ENCODE measurements around the gene ARSI.

Gene ARSI

GRCh38 chr5:150329038-150329437 lies 26.3 kb upstream of the ARSI start:
- TF ChIP-seq CTCF (conservative IDR thresholded peaks at IDR 0.05; ENCODE audit: low read depth), result no peak
- no peak overlapping the region for H3K27ac ChIP-seq
- CTCF ChIA-PET, result interaction anchor here (1.2 kb wide), 1 partner anchor 112 kb away, joined by 5 read pairs; no protein-coding TSS in a partner anchor
- POLR2A ChIA-PET (ENCODE audit: low non-redundant PET), result no interaction called here
- no peak for DNase-seq (ENCODE audit: low spot score)

- TF ChIP-seq CTCF (conservative IDR thresholded peaks at IDR 0.05; ENCODE audit: low read depth), result no peak
- ChIA-PET CTCF (interaction anchor here (1.2 kb wide), 1 partner anchor 111 kb away, joined by 5 read pairs; no protein-coding TSS in a partner anchor), POLR2A (ENCODE audit: low non-redundant PET) (no interaction called here)
- no peak for DNase-seq (ENCODE audit: low spot score)
- no peak overlapping the region for H3K27ac ChIP-seq
Observed at GRCh38 chr5:150328515-150328914, 25.8 kb upstream of the ARSI start.

GRCh38 chr5:150327139-150327538 lies 24.4 kb upstream of the ARSI start:
- TF ChIP-seq CTCF (conservative IDR thresholded peaks at IDR 0.05; ENCODE audit: low read depth), result no peak
- ChIA-PET POLR2A (ENCODE audit: low non-redundant PET) (no interaction called here), CTCF (interaction anchor here (1.0 to 1.2 kb wide), 2 partner anchors 10 to 17 kb away, joined by 3 read pairs; no protein-coding TSS in a partner anchor)
- H3K27ac ChIP-seq, result no peak overlapping the region
- DNase-seq (ENCODE audit: low spot score), result no peak

- TF ChIP-seq CTCF (conservative IDR thresholded peaks at IDR 0.05; ENCODE audit: low read depth), result no peak
- ChIA-PET CTCF (interaction anchor here (1.0 to 1.2 kb wide), 2 partner anchors 10 to 17 kb away, joined by 3 read pairs; no protein-coding TSS in a partner anchor), POLR2A (ENCODE audit: low non-redundant PET) (no interaction called here)
- no peak for DNase-seq (ENCODE audit: low spot score)
- no peak overlapping the region for H3K27ac ChIP-seq
Observed at GRCh38 chr5:150326707-150327106, 24.0 kb upstream of the ARSI start.

GRCh38 chr5:150325426-150325825 lies 22.7 kb upstream of the ARSI start:
- ChIA-PET POLR2A (ENCODE audit: low non-redundant PET) (no interaction called here), CTCF (interaction anchor here (0.5 to 0.7 kb wide), 3 partner anchors 29 to 602 kb away, joined by 3 to 4 read pairs (median 4); no protein-coding TSS in a partner anchor)
- H3K27ac ChIP-seq, result no peak overlapping the region
- no peak for DNase-seq (ENCODE audit: low spot score)
- no peak for TF ChIP-seq CTCF (conservative IDR thresholded peaks at IDR 0.05; ENCODE audit: low read depth)

GRCh38 chr5:150323819-150324218 lies 21.1 kb upstream of the ARSI start:
- no peak overlapping the region for H3K27ac ChIP-seq
- POLR2A ChIA-PET (ENCODE audit: low non-redundant PET), result no interaction called here
- CTCF ChIA-PET, result interaction anchor here (0.6 kb wide), 1 partner anchor 203 kb away, joined by 8 read pairs; no protein-coding TSS in a partner anchor
- no peak for TF ChIP-seq CTCF (conservative IDR thresholded peaks at IDR 0.05; ENCODE audit: low read depth)
- no peak for DNase-seq (ENCODE audit: low spot score)

Measured in RWPE1 (cell line).